DMS53 treated with DMSO at 0.1 percent for 48 hours (cell line): Measurements from ENCODE around the gene ACP4.
"Not testable (repeated sequence)": the region's sequence is repeated elsewhere in the genome, so short reads cannot be mapped to it uniquely, and the experiment has no call there.

Experiments used
- DNase-seq: peaks from one replicate; lab custom pipeline; 2025; ENCODE audit not compliant: unreplicated experiment; lab: John Stamatoyannopoulos, UW

ACP4 gene

DNA sequence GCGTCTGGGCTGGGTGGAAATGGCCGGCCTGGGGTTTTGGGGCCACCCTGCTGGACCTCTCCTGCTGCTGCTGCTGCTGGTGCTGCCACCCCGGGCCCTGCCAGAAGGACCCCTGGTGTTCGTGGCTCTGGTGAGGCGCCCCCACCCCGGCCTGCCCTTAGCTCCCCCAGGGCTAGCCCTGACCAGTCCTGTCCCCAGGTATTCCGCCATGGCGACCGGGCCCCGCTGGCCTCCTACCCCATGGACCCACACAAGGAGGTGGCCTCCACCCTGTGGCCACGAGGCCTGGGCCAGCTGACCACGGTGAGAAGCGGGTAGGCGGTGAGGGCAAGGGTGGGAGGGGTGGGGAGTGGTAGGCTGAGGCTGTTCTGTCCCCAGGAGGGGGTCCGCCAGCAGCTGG lies at the start of gene ACP4:
Gene ACP4 (plus strand): TSS at position 20 of the 400 bp plus-strand sequence. CDS start 0 bp downstream, at position 20.
- DNase-seq = no peak

DNA sequence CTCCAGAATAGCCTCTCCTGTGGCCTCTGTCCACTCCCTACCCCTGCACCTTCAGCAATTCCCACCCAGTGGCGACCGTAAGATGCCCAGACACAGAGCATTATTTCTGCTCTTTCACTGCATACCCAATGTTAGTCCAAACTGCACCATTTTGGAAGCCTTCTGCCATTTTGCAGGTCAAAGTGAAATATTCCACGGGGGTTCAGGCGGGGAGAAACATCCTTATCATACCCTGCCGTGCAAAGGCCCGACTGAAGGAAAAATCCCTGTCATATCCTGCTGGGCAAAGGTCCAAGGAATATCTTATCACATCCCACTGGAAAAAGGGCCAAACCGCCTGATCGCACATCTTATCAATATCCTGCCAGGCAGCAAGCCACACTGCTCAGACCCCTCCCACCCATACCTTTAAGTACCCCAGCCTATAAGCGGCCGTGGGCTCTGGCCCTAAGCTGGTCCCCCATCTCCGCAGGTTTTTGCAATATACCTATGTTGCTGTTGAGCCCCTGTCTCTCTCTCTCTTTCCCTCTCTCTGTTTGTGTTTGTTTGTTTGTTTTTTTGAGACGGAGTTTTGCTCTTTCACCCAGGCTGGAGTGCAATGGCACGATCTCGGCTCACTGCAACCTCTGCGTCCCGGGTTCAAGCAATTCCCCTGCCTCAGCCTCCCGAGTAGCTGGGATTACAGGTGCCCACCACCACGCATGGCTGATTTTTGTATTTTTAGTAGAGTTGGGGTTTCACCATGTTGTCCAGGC lies 48.9 kb upstream of the ACP4 start:
- DNase-seq = no peak

GRCh38 chr19:50743537-50743936 lies 46.7 kb upstream of the ACP4 start:
- DNase-seq = no peak

DNA sequence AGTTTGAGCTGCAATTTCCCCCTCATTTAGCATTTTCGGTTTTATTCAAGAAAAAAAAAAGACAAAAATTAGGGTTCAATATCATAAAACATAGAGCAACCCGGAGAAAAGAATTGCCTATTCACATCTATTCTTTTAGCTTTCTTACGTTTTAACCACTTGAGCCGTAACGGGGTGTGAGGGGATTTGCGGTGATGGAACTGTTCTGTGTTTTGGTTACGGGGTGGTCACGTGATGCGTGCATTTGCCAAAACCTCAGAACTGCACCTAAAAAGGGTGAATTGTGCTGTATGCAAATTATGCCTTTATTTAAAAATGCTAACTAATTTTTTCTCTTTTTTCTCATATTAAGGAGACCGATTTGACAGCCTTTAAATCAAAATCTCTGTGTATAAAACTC lies 45.0 kb upstream of the ACP4 start:
- no peak for DNase-seq

- DNase-seq = not testable (repeated sequence)
These were observed 43.1 kb upstream of the ACP4 start for GRCh38 chr19:50747141-50747540.

DNA sequence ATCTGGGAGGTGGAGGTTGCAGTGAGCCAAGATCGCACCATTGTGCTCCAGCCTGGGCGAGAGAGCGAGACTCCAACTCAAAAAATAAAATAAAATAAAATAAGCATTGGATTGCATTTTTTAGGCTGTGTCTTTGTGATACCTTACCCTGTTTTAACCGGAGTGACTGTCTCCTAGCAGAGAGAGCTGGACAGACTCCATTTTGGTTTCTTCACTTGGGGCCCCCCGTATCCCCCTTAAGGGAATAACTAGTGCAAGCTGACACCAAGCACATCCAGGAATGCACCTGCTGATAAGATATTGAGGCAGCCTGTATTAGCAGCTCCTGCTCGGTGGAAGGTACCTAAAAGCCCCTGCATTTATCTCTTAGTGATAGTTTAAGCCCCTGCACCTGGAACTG lies 40.7 kb upstream of the ACP4 start:
- DNase-seq = no peak

DNA sequence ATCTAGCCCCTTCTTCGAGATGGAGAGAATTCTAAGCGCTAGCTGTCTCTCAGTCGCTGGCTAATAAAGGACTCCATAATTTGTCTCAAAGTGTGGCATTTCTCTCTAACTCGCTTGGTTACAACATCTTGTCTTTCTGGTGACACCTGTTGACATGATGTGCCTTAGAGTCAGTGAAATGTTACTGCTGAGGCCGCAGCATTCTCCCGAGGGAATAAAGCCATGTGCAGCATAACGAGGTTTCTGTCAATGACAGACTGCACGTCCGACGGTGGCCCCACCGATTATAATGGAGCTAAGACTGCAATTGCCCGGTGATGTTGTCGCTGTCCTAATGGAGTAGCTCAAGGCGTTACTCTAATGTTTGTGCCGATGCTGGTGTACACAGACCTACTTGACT lies 40.2 kb upstream of the ACP4 start:
- DNase-seq = no peak

- DNase-seq = no peak
These were observed 36.3 kb upstream of the ACP4 start for GRCh38 chr19:50753879-50754278.

DNA sequence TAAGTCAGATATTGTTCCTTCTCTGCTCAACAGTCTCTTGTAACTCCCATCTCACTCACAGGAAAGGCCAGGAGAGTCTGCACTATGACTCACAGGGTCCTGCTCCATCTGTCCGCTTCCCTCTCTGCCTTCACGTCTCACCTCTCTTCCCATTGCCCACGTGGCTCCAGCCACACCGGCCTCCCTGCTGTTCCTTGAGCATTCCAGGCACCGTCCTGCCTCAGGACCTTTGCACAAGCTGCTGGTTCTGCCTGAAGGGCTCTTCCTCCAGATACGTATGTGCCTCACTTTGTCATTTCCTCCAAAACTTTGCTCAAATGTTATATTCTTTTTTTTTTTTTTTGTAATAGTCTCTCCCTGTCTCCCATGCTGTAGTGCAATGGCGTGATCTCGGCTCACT lies 34.0 kb upstream of the ACP4 start:
- DNase-seq = not testable (repeated sequence)

GRCh38 chr19:50757624-50758023 lies 32.6 kb upstream of the ACP4 start:
- DNase-seq = not testable (repeated sequence)

GRCh38 chr19:50759076-50759475 lies 31.1 kb upstream of the ACP4 start:
- not testable (repeated sequence) for DNase-seq

- DNase-seq = no peak
These were observed 30.3 kb upstream of the ACP4 start for GRCh38 chr19:50759886-50760285.

GRCh38 chr19:50761501-50761900 lies 28.7 kb upstream of the ACP4 start:
- DNase-seq = not testable (repeated sequence)

DNA sequence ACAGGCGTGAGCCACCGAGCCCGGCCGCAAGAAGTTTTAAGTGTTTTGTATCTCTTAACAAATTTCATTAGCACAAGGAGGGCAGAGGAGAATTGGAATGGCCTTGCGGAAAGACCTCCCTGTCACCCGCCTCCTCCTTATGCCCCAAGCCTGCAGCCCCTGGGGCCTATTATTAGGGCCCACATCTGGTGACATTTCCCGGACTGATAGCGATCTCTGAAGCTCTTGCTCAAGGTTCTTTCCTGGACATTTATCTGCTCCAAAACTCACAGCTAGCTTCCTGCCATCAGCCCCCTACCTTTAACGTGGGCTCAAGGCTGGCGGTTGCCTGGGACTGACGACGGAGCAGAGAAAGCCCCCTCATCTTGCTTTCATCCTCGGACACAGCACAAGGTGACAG lies 26.7 kb upstream of the ACP4 start:
- not testable (repeated sequence) for DNase-seq

DNA sequence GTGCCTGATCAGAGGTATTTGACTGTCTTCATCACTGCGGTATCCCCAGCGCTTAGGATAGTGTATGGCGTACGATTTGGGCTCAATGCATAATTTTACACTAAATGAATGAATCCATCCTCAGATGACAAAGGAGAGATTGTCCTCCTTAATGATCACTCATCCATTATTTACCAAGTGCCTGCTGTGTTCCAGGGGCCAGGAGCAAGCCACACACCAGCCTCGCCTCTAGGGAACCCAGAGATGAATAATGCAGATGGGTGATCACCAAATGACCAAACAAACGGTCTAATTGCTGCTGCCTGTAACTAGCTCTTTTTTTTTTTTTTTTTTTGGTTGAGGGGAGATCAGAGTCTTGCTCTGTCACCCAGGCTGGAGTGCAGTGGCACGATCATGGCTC lies 25.8 kb upstream of the ACP4 start:
- no peak for DNase-seq

DNA sequence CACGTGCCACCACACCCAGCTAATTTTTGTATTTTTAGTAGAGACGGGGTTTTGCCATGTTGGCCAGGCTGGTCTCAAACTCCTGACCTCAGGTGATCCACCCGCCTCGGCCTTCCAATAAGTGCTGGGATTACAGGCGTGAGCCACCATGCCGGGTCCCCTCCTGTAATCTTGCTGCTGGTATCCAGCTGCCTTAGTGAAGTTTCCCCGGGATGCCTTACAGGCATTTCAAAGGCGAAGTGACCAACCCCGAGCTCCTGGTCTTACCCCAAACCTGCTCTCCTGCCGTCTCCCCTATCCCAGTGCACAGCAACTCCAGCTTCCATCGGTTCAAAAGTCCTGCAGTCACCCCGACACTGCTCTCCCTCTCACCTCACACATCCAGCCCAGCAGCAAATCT lies 23.5 kb upstream of the ACP4 start:
- DNase-seq = not testable (repeated sequence)

DNA sequence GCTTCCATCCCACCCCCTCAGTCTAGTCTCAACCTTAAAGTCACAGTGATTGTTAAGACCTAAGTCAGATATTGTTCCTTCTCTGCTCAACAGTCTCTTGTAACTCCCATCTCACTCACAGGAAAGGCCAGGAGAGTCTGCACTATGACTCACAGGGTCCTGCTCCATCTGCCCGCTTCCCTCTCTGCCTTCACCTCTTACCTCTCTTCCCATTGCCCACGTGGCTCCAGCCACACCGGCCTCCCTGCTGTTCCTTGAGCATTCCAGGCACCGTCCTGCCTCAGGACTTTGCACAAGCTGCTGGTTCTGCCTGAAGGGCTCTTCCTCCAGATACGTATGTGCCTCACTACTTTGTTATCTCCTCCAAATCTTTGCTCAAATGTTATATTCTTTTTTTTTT lies 23.0 kb upstream of the ACP4 start:
- DNase-seq = not testable (repeated sequence)

DNA sequence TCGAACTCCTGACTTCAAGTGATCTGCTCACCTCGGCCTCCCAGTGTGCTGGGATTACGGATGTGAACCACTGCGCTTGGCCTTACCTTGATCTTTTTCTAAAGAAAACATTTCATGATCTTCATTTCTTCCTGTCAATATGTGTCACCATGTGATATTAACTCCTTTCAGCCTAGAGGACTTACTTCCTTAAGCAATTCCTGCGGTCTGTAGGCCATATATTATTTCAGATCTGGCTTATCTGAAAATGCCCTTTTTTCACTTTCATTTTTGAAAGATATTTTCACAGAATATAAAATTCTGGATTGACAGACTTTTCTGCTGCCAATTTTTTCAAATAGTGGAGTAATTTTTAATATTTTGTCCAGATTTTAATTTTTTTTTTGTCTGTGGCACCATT lies 21.9 kb upstream of the ACP4 start:
- DNase-seq = no peak

- DNase-seq = not testable (repeated sequence)
These were observed 20.1 kb upstream of the ACP4 start, which contains the start of gene GPR32 for GRCh38 chr19:50770164-50770563. Gene GPR32, plus strand, starts transcription at chr19:50770464. Its CDS starts 137 bp downstream, at chr19:50770601.

DNA sequence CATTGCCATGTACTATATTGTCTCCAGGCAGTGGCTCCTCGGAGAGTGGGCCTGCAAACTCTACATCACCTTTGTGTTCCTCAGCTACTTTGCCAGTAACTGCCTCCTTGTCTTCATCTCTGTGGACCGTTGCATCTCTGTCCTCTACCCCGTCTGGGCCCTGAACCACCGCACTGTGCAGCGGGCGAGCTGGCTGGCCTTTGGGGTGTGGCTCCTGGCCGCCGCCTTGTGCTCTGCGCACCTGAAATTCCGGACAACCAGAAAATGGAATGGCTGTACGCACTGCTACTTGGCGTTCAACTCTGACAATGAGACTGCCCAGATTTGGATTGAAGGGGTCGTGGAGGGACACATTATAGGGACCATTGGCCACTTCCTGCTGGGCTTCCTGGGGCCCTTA lies 19.3 kb upstream of the ACP4 start:
- DNase-seq = no peak

DNA sequence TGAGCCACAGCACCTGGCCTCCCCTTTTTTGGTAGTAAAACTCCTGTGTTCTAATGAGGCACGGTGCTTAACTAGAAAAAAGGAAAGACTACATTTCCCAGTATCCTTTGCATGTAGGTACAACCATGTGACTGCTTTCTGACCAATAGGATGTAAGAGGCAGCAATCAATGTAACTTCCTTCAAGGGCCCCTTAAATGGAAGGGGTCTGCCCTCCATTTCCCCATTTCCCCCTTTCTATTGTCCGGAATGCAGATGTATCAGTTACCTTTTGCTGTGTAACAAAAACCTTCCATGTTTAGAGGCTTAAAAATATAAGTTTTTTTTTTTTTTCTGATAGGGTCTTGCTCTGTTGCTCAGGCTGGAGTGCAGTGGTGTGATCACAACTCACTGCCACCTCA lies 17.7 kb upstream of the ACP4 start:
- no peak for DNase-seq

- not testable (repeated sequence) for DNase-seq
These were observed 17.3 kb upstream of the ACP4 start for GRCh38 chr19:50772912-50773311.

DNA sequence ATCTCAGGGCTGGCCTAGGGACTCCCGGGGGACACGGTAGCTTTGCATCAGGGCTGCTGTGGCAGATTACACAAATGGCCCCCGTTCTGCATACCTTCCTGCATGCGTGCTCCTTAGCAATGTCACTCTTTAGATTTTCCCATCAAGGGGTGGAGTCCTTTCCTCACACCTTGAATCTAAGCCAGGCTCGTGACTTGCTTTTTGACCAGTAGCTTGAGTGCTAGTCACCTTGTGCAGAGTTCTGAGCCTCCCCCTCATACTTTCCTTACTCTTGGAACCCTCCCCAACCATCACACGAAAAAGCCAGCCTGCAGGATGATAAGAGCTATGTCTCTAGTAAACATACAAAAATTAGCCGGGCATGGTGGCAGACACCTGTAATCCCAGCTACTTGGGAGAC lies 16.8 kb upstream of the ACP4 start:
- DNase-seq = not testable (repeated sequence)
